IMR-90 (cell line): ENCODE data around the gene KLF13. TPM values are rescaled to one million over a fixed set of nuclear protein-coding genes. Genes with fewer than 3 reads are reported as not detected.

Experiments
- ATAC-seq: fragments of 200-7000 bp; cut with Tn5 transposase; 2 replicates; pipeline ENCODE4 v1.9.1; 2020; ENCODE audit warnings: low read depth, mild to moderate bottlenecking, moderate library complexity
- BruUV-seq: library from RNA; stranded (reverse); fragments of 400-500 nt; replicated peaks from 2 replicates; lab custom pipeline; 2021; lab: Mats Ljungman, UMichigan
- CTCF ChIA-PET: fragments of 300-600 bp; formaldehyde crosslinking; extraction: SDS; loops from one replicate; lab custom pipeline; 2021; ENCODE audit warnings: antibody characterized with exemption; lab: Yijun Ruan, JAX
- POLR2A ChIA-PET: fragments of 300-600 bp; sonication (Branson Sonifier 250); formaldehyde crosslinking; loops from one replicate; lab custom pipeline; 2022; ENCODE audit warnings: antibody characterized with exemption; ENCODE audit not compliant: unreplicated experiment; lab: Charles Lee
- DNase-seq: peaks from one replicate; pipeline ENCODE4 v3.0.0; 2013
- H2AFZ ChIP-seq: replicated peaks from 2 replicates; pipeline ENCODE3; 2013; ENCODE audit warnings: low read length, mild to moderate bottlenecking; ENCODE audit not compliant: poor library complexity
- H2AK5ac ChIP-seq: 2 replicates; pipeline ENCODE4 v1.6.1; 2013; ENCODE audit warnings: low read depth, low read length, inconsistent platforms
- H2AK9ac ChIP-seq: replicated peaks from 2 replicates; pipeline ENCODE3; 2013; ENCODE audit warnings: mild to moderate bottlenecking, low read depth, low read length, moderate library complexity; ENCODE audit not compliant: poor library complexity
- H2BK120ac ChIP-seq: 2 replicates; pipeline ENCODE4 v1.6.1; 2013; ENCODE audit warnings: low read depth, low read length, inconsistent platforms
- H2BK15ac ChIP-seq: 3 replicates; pipeline ENCODE4 v1.6.1; 2013; ENCODE audit warnings: low read depth, low read length, inconsistent platforms
- H2BK20ac ChIP-seq: 2 replicates; pipeline ENCODE4 v1.6.1; 2013; ENCODE audit warnings: low read depth, mild to moderate bottlenecking, inconsistent platforms, low read length, moderate library complexity
- H2BK5ac ChIP-seq: 2 replicates; pipeline ENCODE4 v1.6.1; 2013; ENCODE audit warnings: mild to moderate bottlenecking, low read depth, low read length, inconsistent platforms; ENCODE audit not compliant: poor library complexity, severe bottlenecking
- H3K14ac ChIP-seq: replicated peaks from 2 replicates; pipeline ENCODE4 v1.6.1; 2013; ENCODE audit warnings: low read depth, low read length, inconsistent platforms
- H3K18ac ChIP-seq: 2 replicates; pipeline ENCODE4 v1.6.1; 2013; ENCODE audit warnings: low read depth, low read length, control low read depth
- H3K23ac ChIP-seq: 2 replicates; pipeline ENCODE4 v1.6.1; 2013; ENCODE audit warnings: low read depth, low read length, inconsistent platforms
- H3K27ac ChIP-seq: 2 replicates; pipeline ENCODE4 v1.5.1; 2013; ENCODE audit warnings: mild to moderate bottlenecking, control low read depth, low read length; ENCODE audit not compliant: insufficient read depth
- H3K27me3 ChIP-seq: 2 replicates; pipeline ENCODE4 v1.6.1; 2013; ENCODE audit warnings: low read length; ENCODE audit not compliant: control insufficient read depth, insufficient read depth
- H3K36me3 ChIP-seq: 2 replicates; pipeline ENCODE4 v1.6.1; 2013; ENCODE audit warnings: low read length, mixed read lengths; ENCODE audit not compliant: control insufficient read depth, insufficient read depth
- H3K4ac ChIP-seq: 2 replicates; pipeline ENCODE4 v1.6.1; 2013; ENCODE audit warnings: low read depth, low read length, inconsistent platforms
- H3K4me1 ChIP-seq: 2 replicates; pipeline ENCODE4 v1.6.1; 2013; ENCODE audit warnings: low read length, mixed read lengths; ENCODE audit not compliant: control insufficient read depth, insufficient read depth
- H3K4me2 ChIP-seq: 2 replicates; pipeline ENCODE4 v1.6.1; 2013; ENCODE audit warnings: low read depth, mild to moderate bottlenecking, control low read depth, low read length, moderate library complexity
- H3K4me3 ChIP-seq: 2 replicates; pipeline ENCODE4 v1.5.1; 2013; ENCODE audit warnings: low read depth, mild to moderate bottlenecking, control low read depth, low read length, moderate library complexity; ENCODE audit not compliant: insufficient read depth
- H3K56ac ChIP-seq: 2 replicates; pipeline ENCODE4 v1.6.1; 2013; ENCODE audit warnings: low read length, inconsistent platforms; ENCODE audit not compliant: insufficient read depth; ENCODE audit errors: extremely low read depth
- H3K79me1 ChIP-seq, 2 experiments: 2 replicates each; pipeline ENCODE4 v1.6.1; 2013; ENCODE audit warnings: low read length in 2 of 2, inconsistent platforms in 1 of 2, low read depth in 1 of 2
- H3K9ac ChIP-seq: 2 replicates; pipeline ENCODE4 v1.6.1; 2013; ENCODE audit warnings: low read depth, low read length, control low read depth
- H3K9me1 ChIP-seq: 2 replicates; pipeline ENCODE4 v1.6.1; 2013; ENCODE audit warnings: low read length, inconsistent platforms; ENCODE audit not compliant: insufficient read depth
- H3K9me3 ChIP-seq: 2 replicates; pipeline ENCODE4 v1.6.1; 2013; ENCODE audit warnings: low read length; ENCODE audit not compliant: control insufficient read depth, insufficient read depth
- H4K20me1 ChIP-seq: 2 replicates; pipeline ENCODE4 v1.6.1; 2013; ENCODE audit warnings: low read length, inconsistent platforms; ENCODE audit not compliant: insufficient read depth
- H4K5ac ChIP-seq: 2 replicates; pipeline ENCODE4 v1.6.1; 2013; ENCODE audit warnings: mild to moderate bottlenecking, low read depth, low read length, control low read depth
- H4K8ac ChIP-seq, 2 experiments: 2 replicates each; pipeline ENCODE4 v1.6.1; 2013; ENCODE audit warnings: low read depth in 2 of 2, low read length in 2 of 2, control low read depth in 1 of 2, inconsistent platforms in 1 of 2
- H4K91ac ChIP-seq: 2 replicates; pipeline ENCODE4 v1.6.1; 2013; ENCODE audit warnings: low read depth, low read length, inconsistent platforms; ENCODE audit not compliant: insufficient read depth
- BHLHE40 ChIP-seq: fragments of 150-350 bp; IDR thresholded peaks from 2 replicates; pipeline ENCODE4 v1.6.1; 2016; ENCODE audit warnings: mild to moderate bottlenecking, low read depth, low read length
- CEBPB ChIP-seq: IDR thresholded peaks from 2 replicates; pipeline ENCODE4 v1.6.1; 2012; ENCODE audit warnings: low read depth, low read length, improper control_type of control experiment
- CHD1 ChIP-seq: IDR thresholded peaks from 2 replicates; pipeline ENCODE4 v1.6.1; 2012; ENCODE audit warnings: low read depth, low read length, improper control_type of control experiment
- FOS ChIP-seq: fragments of 150-350 bp; IDR thresholded peaks from 2 replicates; pipeline ENCODE4 v1.6.1; 2016; ENCODE audit warnings: low read depth, low read length
- MAFK ChIP-seq: IDR thresholded peaks from 2 replicates; pipeline ENCODE4 v1.6.1; 2012; ENCODE audit warnings: low read depth, low read length, improper control_type of control experiment
- MXI1 ChIP-seq: IDR thresholded peaks from 2 replicates; pipeline ENCODE4 v1.6.1; 2012; ENCODE audit warnings: low read depth, mild to moderate bottlenecking, low read length, moderate library complexity, borderline replicate concordance
- NFE2L2 ChIP-seq: fragments of 150-350 bp; IDR thresholded peaks from 2 replicates; pipeline ENCODE4 v1.6.1; 2016; ENCODE audit warnings: low read depth, mild to moderate bottlenecking, low read length
- POLR2A ChIP-seq: IDR thresholded peaks from 2 replicates; pipeline ENCODE4 v1.6.1; 2012; ENCODE audit warnings: mild to moderate bottlenecking, low read depth, low read length
- RAD21 ChIP-seq: IDR thresholded peaks from 2 replicates; pipeline ENCODE4 v1.6.1; 2012; ENCODE audit warnings: low read length, improper control_type of control experiment
- RFX5 ChIP-seq: IDR thresholded peaks from 2 replicates; pipeline ENCODE4 v1.8.0; 2012; ENCODE audit warnings: low read depth, mild to moderate bottlenecking, low read length, moderate library complexity
- SMC3 ChIP-seq: fragments of 150-350 bp; IDR thresholded peaks from 2 replicates; pipeline ENCODE4 v1.6.1; 2016; ENCODE audit warnings: low read depth, mild to moderate bottlenecking, antibody characterized with exemption, low read length, moderate library complexity
- WGBS, 2 experiments: methylation state at CpG; one replicate each; pipeline versions ENCODE4 v1.1.5 to v1.1.7; 2013; ENCODE audit warnings: missing lambda C conversion rate in 2 of 2; ENCODE audit not compliant: insufficient read length in 1 of 2; ENCODE audit errors: extremely low coverage in 2 of 2; 5-methylcytosine and 5-hydroxymethylcytosine counted together
- dilution Hi-C: fragments of 300-500 bp; cut with HindIII; formaldehyde crosslinking; loops from one replicate; pipeline ENCODE4 v1.14.3; 2018; ENCODE audit warnings: low sequenced_read_pairs; ENCODE audit not compliant: unreplicated experiment
- in situ Hi-C: fragments of 300-500 bp; cut with MboI; formaldehyde crosslinking; loops from 3 replicates; pipeline ENCODE4 v1.14.3; 2019; ENCODE audit warnings: low sequenced_read_pairs, inconsistent platforms, mixed read lengths
- intact Hi-C: fragments of 100-400 bp; cut with micrococcal nuclease; formaldehyde crosslinking; loops from 2 replicates; pipeline ENCODE4 v1.10.0; 2022
- polyA plus RNA-seq, 3 experiments: library from polyadenylated mRNA; depleted of rRNA; stranded (reverse); fragments of >200 nt; gene quantifications; 2 replicates each; pipeline ENCODE4 v1.2.3, GENCODE V29; 2012; ENCODE audit warnings: low replicate concordance in 1 of 3
- total RNA-seq: library from RNA; depleted of rRNA; stranded (reverse); fragments of >200 nt; gene quantifications from 2 replicates; pipeline ENCODE4 v1.2.3, GENCODE V29; 2012
- TF ChIP-seq, protein P1 (sequence below): fragments of 150-350 bp; IDR thresholded peaks from 2 replicates; pipeline ENCODE4 v1.6.1; 2017; ENCODE audit warnings: mild to moderate bottlenecking, antibody characterized with exemption, low read length, low read depth
- TF ChIP-seq, protein P2 (sequence below): fragments of 150-350 bp; IDR thresholded peaks from 2 replicates; pipeline ENCODE4 v1.6.1; 2016; ENCODE audit warnings: low read depth, mild to moderate bottlenecking, low read length, moderate library complexity, borderline replicate concordance
- TF ChIP-seq, protein P3 (sequence below): conservative IDR thresholded peaks from 2 replicates; pipeline ENCODE4 v1.5.1; 2012; ENCODE audit warnings: mild to moderate bottlenecking, low read depth, low read length, improper control_type of control experiment

KLF13 gene
- total and polyA plus RNA-seq, 2 of the 4 experiments (the other 2 are of a cell fraction) = 9.5 to 10.6 TPM

DNA sequence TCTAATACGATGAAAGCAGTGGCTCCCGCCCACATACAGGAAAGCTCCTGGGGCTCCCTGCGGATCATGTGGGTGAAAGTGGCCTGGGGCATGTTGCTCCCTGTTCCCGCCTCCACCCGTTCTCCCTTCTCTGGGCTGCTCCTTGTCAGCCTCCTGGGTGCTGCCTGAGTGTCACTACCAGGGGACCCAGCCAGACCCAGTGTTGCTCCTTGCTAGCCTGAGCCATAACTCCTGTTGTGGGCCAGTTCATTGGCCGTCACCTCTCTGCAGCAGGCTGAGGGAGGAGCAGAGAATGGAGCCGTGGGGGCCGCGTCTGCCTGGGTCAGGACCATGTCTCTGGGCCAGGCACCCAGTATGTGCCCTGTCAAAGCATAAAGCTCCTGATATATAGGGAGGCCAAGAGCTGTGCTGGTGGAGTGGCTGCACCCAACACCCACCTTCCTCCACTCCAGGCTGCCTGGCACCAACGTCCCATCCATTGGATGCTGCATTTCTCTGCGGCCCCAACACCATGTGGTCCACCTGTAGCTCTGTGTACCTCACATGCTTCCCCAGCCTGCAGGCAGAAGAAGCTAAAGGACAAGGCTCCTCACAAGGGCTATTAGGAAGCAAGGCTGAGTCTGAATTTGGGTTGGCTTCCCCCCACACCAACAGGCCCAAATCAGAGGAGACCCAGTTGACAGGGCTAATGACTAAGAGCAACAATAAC, 40.5 kb downstream of the KLF13 start:
- no peak overlapping the region for H4K5ac ChIP-seq
- no peak overlapping the region for H3K23ac ChIP-seq
- no peak overlapping the region for H3K27ac ChIP-seq
- peak overlapping the region; percentile 2 for H2AFZ ChIP-seq
- no peak for ATAC-seq
- POLR2A ChIA-PET = no interaction called here
- no peaks in the 10 kb centered on the region for H3K27me3 ChIP-seq
- H3K9ac ChIP-seq = no peak overlapping the region
- in situ Hi-C loops (loop anchor here (10.0 kb wide), 1 partner anchor 118 kb away; no protein-coding TSS in a partner anchor), intact Hi-C loops (loop anchor here (5.0 kb wide), 1 partner anchor 105 kb away; no protein-coding TSS in a partner anchor), dilution Hi-C loops (no loop called here)
- peaks cover 29 to 84% of the 10 kb centered on the region in 2 experiments for H3K79me1 ChIP-seq
- peaks cover 13% of the 10 kb centered on the region for H3K9me1 ChIP-seq
- CTCF ChIA-PET = no interaction called here
- no peak overlapping the region for H3K4me3 ChIP-seq
- no peak overlapping the region for H4K91ac ChIP-seq
- no TSS peak for BruUV-seq
- H3K4me1 ChIP-seq = peaks cover 10% of the 10 kb centered on the region
- TF ChIP-seq RAD21 = no peak
- TF ChIP-seq POLR2A = no peak
- no peak for TF ChIP-seq FOS
- no peak for TF ChIP-seq BHLHE40
- TF ChIP-seq, protein P1, sequence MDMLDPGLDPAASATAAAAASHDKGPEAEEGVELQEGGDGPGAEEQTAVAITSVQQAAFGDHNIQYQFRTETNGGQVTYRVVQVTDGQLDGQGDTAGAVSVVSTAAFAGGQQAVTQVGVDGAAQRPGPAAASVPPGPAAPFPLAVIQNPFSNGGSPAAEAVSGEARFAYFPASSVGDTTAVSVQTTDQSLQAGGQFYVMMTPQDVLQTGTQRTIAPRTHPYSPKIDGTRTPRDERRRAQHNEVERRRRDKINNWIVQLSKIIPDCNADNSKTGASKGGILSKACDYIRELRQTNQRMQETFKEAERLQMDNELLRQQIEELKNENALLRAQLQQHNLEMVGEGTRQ = no peak
- no peak for TF ChIP-seq RFX5
- no peak for TF ChIP-seq MXI1
- no peak for TF ChIP-seq CHD1
- TF ChIP-seq, protein P2, sequence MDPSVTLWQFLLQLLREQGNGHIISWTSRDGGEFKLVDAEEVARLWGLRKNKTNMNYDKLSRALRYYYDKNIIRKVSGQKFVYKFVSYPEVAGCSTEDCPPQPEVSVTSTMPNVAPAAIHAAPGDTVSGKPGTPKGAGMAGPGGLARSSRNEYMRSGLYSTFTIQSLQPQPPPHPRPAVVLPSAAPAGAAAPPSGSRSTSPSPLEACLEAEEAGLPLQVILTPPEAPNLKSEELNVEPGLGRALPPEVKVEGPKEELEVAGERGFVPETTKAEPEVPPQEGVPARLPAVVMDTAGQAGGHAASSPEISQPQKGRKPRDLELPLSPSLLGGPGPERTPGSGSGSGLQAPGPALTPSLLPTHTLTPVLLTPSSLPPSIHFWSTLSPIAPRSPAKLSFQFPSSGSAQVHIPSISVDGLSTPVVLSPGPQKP = no peak
- TF ChIP-seq NFE2L2 = no peak
- TF ChIP-seq, protein P3, sequence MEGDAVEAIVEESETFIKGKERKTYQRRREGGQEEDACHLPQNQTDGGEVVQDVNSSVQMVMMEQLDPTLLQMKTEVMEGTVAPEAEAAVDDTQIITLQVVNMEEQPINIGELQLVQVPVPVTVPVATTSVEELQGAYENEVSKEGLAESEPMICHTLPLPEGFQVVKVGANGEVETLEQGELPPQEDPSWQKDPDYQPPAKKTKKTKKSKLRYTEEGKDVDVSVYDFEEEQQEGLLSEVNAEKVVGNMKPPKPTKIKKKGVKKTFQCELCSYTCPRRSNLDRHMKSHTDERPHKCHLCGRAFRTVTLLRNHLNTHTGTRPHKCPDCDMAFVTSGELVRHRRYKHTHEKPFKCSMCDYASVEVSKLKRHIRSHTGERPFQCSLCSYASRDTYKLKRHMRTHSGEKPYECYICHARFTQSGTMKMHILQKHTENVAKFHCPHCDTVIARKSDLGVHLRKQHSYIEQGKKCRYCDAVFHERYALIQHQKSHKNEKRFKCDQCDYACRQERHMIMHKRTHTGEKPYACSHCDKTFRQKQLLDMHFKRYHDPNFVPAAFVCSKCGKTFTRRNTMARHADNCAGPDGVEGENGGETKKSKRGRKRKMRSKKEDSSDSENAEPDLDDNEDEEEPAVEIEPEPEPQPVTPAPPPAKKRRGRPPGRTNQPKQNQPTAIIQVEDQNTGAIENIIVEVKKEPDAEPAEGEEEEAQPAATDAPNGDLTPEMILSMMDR = no peak
- no peak for TF ChIP-seq CEBPB
- no peak for TF ChIP-seq MAFK
- no peak for TF ChIP-seq SMC3
- 0 out of 2 replicates have a peak, but pooled peaks cover 2% of the 10 kb centered on the region for H3K9me3 ChIP-seq
- H2BK5ac ChIP-seq = no peak overlapping the region
- DNase-seq = no peak
- no peak overlapping the region for H3K4ac ChIP-seq
- no peak overlapping the region for H2AK9ac ChIP-seq
- H2BK15ac ChIP-seq = no peak overlapping the region
- H3K4me2 ChIP-seq = no peak overlapping the region
- H3K14ac ChIP-seq = no peak overlapping the region
- H4K8ac ChIP-seq = no peak overlapping the region
- no peak overlapping the region for H3K18ac ChIP-seq
- no peaks in the 10 kb centered on the region for H3K36me3 ChIP-seq
- H2BK120ac ChIP-seq = no peak overlapping the region
- H4K20me1 ChIP-seq = peaks cover 33% of the 10 kb centered on the region
- H2AK5ac ChIP-seq = no peak overlapping the region
- 96% methylated on average over 3 of the region's 11 CpGs; no CpG with 5 or more reads in 1 of the 2 experiments for WGBS, 2 experiments
- no peak overlapping the region for H2BK20ac ChIP-seq
- no peak overlapping the region for H3K56ac ChIP-seq
